HUES64 (cell line): ENCODE results near the gene KIF3A.
"Not testable (repeated sequence)": the region's sequence is repeated elsewhere in the genome, so short reads cannot be mapped to it uniquely, and the experiment has no call there.

Experiments
- H3K27ac ChIP-seq: 2 replicates; pipeline ENCODE4 v1.7.0; 2013; ENCODE audit warnings: low read depth, low read length, inconsistent platforms
- H3K27me3 ChIP-seq: 2 replicates; pipeline ENCODE4 v1.6.1; 2013; ENCODE audit warnings: mild to moderate bottlenecking, low read length; ENCODE audit not compliant: insufficient read depth
- H3K36me3 ChIP-seq: 2 replicates; pipeline ENCODE4 v1.6.1; 2013; ENCODE audit warnings: mild to moderate bottlenecking, low read length; ENCODE audit not compliant: insufficient read depth
- H3K4me1 ChIP-seq: 2 replicates; pipeline ENCODE4 v1.6.1; 2013; ENCODE audit warnings: mild to moderate bottlenecking, low read length, moderate library complexity; ENCODE audit not compliant: insufficient read depth
- H3K4me3 ChIP-seq: 2 replicates; pipeline ENCODE4 v1.5.1; 2013; ENCODE audit warnings: mild to moderate bottlenecking, low read length, moderate library complexity
- H3K9ac ChIP-seq: 2 replicates; pipeline ENCODE4 v1.6.1; 2013; ENCODE audit warnings: mild to moderate bottlenecking, low read depth, low read length
- H3K9me3 ChIP-seq: 2 replicates; pipeline ENCODE4 v1.6.1; 2013; ENCODE audit warnings: low read depth, low read length; ENCODE audit not compliant: insufficient read depth
- WGBS: fragments of 150-250, 120-280 bp; methylation state at CpG from one replicate; pipeline ENCODE4 v1.1.7; 2013; ENCODE audit warnings: missing lambda C conversion rate; 5-methylcytosine and 5-hydroxymethylcytosine counted together

The KIF3A gene

DNA sequence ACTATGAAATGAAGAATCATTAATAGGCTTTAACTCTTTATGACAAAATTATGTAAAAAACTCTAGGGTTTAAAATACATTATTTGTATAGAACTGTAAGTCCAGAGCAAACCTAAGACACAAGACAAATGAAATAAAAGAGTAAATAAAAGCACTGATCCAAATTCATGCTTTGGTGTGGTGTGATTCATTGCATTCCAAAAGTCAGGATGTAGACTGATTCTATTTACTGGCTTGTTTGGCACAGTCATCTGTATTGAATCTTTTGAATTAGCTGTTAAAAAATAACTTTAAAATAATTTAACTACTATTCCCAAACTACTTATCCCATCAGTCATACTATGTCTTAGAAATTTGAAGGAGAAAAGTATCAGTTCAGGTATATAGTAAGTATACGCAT is 32.5 kb downstream of the KIF3A start:
- H3K27me3 ChIP-seq = no peaks in the 10 kb centered on the region
- no peaks in the 10 kb centered on the region for H3K9me3 ChIP-seq
- WGBS = no CpG with 5 or more reads among the region's 1 CpG
- no peaks in the 10 kb centered on the region for H3K4me1 ChIP-seq
- peaks cover 24% of the 10 kb centered on the region for H3K36me3 ChIP-seq
- no peak overlapping the region for H3K9ac ChIP-seq
- H3K27ac ChIP-seq = no peak overlapping the region
- H3K4me3 ChIP-seq = no peak overlapping the region

DNA sequence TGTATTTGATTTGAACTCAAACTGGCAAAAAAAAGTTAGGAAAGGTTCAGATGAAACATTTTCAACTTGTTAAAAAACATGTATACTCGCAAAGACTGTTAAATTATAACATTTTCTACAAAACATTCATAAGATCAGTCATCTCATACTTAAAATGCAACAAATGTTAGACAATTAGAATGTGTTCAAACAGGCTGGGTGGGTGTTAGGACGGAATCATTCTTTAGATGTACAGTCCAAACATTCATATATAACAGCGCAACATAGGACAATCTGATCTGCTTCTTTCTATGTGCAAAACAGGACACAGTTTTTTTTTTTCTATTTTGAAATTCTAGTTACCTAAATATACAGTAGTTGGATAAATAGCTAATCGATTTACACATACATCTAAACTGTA is 41.4 kb downstream of the KIF3A start:
- H3K27ac ChIP-seq = no peak overlapping the region
- WGBS = 100% methylated on average over 2 of the region's 4 CpGs
- H3K4me1 ChIP-seq = no peaks in the 10 kb centered on the region
- no peaks in the 10 kb centered on the region for H3K27me3 ChIP-seq
- no peak overlapping the region for H3K9ac ChIP-seq
- no peak overlapping the region for H3K4me3 ChIP-seq
- peaks cover 29% of the 10 kb centered on the region for H3K36me3 ChIP-seq
- H3K9me3 ChIP-seq = no peaks in the 10 kb centered on the region

DNA sequence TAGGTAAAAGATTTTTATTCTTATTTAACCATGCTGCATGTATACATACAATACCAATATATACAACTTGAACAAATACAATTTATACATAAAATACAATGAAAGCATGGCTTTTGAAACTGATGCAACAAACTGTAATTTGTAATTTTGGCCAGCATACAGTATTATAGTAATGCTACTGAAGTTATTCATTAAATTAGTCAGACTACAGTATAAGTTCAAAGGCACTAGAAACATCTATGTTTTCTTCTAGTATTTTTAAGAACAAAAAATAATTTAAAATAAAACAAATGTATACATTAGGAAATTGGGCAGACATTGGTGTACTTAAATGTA is 44.7 kb downstream of the KIF3A start:
- Histone ChIP-seq H3K9ac (no peak overlapping the region), H3K9me3 (no peaks in the 10 kb centered on the region), H3K27ac (no peak overlapping the region), H3K4me3 (no peak overlapping the region), H3K4me1 (no peaks in the 10 kb centered on the region), H3K36me3 (peaks cover 8% of the 10 kb centered on the region; the same call in 1 of the 2 replicates), H3K27me3 (no peaks in the 10 kb centered on the region)

DNA sequence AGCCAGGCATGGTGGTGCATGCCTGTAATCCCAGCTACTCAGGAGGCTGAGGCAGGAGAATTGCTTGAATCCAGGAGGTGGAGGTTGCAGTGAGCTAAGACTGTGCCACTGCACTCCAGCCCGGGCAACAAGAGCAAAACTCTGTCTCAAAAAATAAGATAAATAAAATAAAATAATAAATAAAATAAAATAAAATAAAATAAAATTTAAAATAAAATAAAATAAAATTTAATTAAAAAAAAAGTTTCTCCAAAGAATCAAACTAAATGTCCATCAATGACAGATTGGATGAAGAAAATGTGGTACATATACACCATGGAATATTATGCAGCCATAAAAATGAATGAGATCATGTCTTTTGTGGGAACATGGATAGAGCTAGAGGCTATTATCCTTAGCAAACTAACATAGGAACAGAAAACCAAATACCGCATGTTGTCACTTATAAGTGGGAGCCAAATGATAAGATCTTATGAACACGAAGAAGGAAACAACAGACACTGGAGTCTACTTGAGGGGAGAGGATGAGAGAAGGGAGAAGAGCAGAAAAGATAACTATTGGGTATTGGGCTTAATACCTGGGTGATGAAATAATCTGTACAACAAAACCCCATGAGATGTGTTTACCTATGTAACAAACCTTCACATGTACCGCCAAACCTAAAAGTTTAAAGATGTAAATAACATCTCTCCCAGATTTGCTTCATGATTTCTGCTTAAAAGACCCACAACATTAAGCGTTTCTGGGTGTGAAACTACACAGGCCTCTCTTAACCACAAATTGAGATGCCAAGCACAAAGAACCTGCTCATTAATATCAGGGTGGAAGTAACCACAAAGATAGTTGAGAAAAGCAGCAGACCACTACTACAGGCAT is 45.4 kb downstream of the KIF3A start:
- not testable (repeated sequence) for H3K4me3 ChIP-seq, H3K36me3 ChIP-seq, H3K9me3 ChIP-seq, H3K9ac ChIP-seq, H3K27me3 ChIP-seq, H3K27ac ChIP-seq, H3K4me1 ChIP-seq
- WGBS = 94% methylated on average over 4 of the region's 5 CpGs

DNA sequence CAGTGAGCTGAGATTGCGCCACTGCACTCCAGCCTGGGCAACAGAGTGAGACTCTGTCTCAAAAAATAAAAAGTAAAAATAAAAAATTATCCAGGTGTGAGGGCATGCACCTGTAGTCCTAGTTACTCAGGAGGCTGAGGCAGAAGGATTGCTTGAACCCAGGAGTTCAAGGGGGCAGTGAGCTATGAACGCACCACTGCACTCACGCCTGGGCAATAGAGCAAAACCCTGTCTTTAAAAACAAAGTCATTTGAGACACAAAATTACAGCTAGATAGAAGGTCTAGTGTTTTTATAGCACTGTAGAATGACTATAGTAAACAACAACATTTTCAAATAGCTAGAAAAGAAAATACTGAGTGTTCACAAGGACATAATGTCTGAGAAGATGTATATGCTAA is 47.2 kb downstream of the KIF3A start:
- H3K27ac ChIP-seq = no peak overlapping the region
- H3K4me3 ChIP-seq = no peak overlapping the region
- WGBS = 96% methylated on average over 3 of the region's 3 CpGs
- H3K9ac ChIP-seq = no peak overlapping the region
- no peaks in the 10 kb centered on the region for H3K9me3 ChIP-seq
- no peaks in the 10 kb centered on the region for H3K4me1 ChIP-seq
- H3K27me3 ChIP-seq = no peaks in the 10 kb centered on the region
- H3K36me3 ChIP-seq = no peaks in the 10 kb centered on the region

DNA sequence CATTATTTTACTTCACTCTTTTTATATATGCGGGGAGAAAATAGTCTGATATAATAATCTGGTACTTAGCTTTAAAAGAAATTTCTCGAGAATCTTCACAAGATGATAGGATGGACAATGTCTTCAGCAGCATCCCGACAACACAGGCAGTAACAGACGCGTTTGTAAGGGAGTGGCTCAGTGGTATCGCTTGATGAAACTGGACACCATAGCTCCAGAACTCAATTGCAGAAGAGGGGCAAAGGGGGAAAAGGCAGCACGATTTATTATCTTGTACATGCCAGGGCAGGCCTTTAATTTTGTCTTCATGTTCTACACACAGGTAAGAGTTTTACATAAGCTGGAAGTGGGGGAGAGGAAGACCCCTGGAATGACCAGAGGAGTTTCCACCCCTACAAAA is 47.8 kb downstream of the KIF3A start:
- H3K27me3 ChIP-seq = no peaks in the 10 kb centered on the region
- H3K9me3 ChIP-seq = no peaks in the 10 kb centered on the region
- no peak overlapping the region for H3K9ac ChIP-seq
- no peaks in the 10 kb centered on the region for H3K36me3 ChIP-seq
- 93% methylated on average over 7 of the region's 7 CpGs for WGBS
- no peaks in the 10 kb centered on the region for H3K4me1 ChIP-seq
- no peak overlapping the region for H3K27ac ChIP-seq
- H3K4me3 ChIP-seq = no peak overlapping the region

DNA sequence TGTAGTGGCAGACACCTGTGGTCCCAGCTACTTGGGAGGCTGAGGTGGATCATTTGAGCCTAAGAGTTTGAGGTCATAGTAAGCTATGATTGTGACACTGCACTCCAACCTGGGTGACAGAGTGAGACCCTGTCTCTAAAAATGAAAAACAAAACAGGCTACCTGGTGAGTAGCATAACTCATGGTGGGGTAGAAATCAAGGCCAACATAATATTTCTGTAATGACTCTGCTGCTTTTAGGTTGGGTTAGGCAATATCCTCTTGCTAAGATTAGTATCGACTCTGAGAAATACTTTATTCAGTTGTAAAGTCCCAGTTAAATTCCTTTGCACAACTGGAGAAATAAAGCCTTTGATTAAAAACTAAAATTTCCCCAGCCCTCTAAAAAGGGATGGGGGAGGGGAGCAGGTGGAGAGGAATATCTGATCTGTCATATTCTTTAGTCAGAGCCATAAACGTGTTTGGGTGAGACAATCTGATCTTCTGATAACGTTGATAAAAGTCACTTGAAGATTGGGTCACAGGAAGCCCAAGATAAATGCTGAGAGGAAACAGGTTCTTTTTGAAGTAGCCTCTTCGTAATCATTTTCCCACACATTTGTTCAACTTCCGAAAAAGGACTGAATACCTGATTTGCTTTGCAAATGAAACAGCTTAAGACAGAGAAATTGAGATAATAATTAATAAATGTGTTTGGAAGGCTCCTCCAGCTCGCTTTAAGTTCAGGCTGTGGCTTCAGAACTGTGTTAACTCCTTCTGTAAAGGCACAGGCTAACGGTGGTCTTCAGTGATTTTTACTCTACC is 48.6 kb downstream of the KIF3A start:
- no peaks in the 10 kb centered on the region for H3K27me3 ChIP-seq
- H3K4me1 ChIP-seq = no peaks in the 10 kb centered on the region
- no peak overlapping the region for H3K4me3 ChIP-seq
- whole genome bisulfite sequencing = 87% methylated on average over 7 of the region's 7 CpGs
- no peak overlapping the region for H3K27ac ChIP-seq
- H3K36me3 ChIP-seq = no peaks in the 10 kb centered on the region
- H3K9me3 ChIP-seq = no peaks in the 10 kb centered on the region
- H3K9ac ChIP-seq = no peak overlapping the region

DNA sequence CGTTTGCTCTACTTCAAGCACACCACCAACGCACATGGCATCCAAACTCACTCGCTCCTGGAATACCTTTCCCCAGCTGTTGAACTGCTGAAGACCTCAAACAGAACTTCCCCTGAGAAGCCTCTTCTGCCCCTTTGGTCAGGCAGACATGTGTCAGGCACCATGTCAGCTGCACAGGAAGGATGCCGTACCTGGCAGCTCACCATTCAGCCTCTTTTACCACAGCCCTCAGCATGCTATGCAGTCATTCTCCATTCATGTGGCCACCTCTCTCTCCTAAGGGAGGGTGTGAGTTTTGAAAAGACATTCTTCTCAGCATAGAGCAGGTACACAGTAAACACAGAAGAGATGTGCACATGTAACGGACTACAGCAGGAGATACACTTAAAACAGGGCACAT is 49.4 kb downstream of the KIF3A start:
- Histone ChIP-seq H3K27ac (no peak overlapping the region), H3K27me3 (no peaks in the 10 kb centered on the region), H3K9ac (no peak overlapping the region), H3K9me3 (no peaks in the 10 kb centered on the region), H3K36me3 (no peaks in the 10 kb centered on the region), H3K4me3 (no peak overlapping the region), H3K4me1 (no peaks in the 10 kb centered on the region)
- WGBS = 89% methylated on average over 5 of the region's 5 CpGs

DNA sequence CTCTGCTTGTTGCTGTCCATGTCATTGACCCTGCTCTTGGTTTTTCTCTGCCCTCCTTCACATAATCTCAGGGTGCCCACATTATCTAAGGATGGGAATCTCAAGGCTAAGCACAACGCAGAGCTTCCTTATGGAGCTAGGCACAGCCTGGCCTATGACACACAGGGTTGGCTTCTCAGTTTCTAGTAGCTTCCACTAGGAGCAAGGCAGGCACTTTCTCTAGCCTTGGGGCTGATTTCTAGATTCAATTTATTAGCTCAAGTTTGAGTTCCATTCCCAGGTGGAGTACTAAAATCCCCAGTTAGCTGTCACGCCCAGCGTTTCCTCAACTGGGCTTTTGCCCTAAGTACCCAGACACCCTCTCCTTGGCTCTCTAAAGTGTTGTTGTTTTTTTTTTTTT is 51.2 kb downstream of the KIF3A start:
- H3K9me3 ChIP-seq = no peaks in the 10 kb centered on the region
- H3K27ac ChIP-seq = no peak overlapping the region
- H3K36me3 ChIP-seq = no peaks in the 10 kb centered on the region
- no peaks in the 10 kb centered on the region for H3K27me3 ChIP-seq
- 92% methylated on average over 3 of the region's 3 CpGs for WGBS
- no peak overlapping the region for H3K4me3 ChIP-seq
- H3K4me1 ChIP-seq = no peaks in the 10 kb centered on the region
- H3K9ac ChIP-seq = no peak overlapping the region

DNA sequence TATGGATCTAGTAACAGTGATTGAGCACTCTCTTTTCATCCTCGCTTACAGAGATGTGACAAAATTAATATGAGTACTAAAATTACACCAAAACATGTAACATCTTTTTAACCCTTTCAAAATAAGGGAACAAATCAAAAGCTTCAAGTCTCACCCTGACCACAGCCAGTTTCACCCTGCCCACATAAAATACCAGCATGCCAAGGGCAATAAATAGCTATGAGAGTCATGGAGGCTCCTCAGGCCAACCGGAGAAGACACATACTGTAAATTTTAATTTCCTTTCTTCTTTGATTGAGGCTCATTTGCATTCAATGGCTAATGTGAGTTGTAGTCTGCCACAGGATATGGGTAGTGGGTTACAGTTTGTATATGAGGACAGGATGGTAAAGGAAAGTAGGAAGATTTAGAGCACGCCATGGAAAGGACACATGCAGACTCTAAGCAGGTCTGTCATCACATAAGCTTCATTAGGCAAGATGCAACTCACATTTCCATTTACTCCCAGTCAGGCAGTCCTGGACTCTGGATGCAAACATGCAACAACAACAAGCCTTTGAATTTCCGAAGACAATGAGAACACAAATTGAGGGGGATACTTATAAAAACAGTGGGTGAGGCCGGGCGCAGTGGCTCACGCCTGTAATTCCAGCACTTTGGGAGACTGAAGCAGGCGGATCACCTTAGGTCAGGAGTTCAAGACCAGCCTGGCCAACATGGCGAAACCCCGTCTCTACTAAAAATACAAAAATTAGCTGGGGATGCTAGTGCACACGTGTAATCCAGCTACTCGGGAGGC is 52.2 kb downstream of the KIF3A start:
- Histone ChIP-seq H3K4me3 (no peak overlapping the region), H3K4me1 (no peaks in the 10 kb centered on the region), H3K27me3 (no peaks in the 10 kb centered on the region), H3K36me3 (no peaks in the 10 kb centered on the region), H3K27ac (no peak overlapping the region), H3K9me3 (no peaks in the 10 kb centered on the region), H3K9ac (no peak overlapping the region)
- WGBS = 94% methylated on average over 11 of the region's 12 CpGs

DNA sequence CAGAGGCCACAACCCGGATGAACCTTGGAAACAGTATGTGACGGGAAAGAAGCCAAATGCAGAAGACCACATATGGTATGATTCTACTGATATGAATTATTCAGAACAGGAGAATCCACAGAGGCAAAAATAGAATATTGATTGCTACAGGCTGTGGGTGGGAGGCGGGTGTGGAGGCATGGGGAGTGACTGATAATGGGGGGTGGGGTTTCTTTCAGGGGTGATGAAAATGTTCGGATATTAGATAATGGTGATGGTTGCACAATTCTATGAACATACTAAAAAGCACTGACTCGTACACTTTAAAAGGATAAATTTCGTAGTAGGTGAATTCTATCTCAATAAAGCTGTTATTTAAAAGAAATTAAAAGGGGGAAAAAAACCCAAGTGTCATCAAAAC is 52.9 kb downstream of the KIF3A start:
- WGBS = 95% methylated on average over 5 of the region's 6 CpGs
- no peak overlapping the region for H3K27ac ChIP-seq
- H3K27me3 ChIP-seq = no peaks in the 10 kb centered on the region
- H3K36me3 ChIP-seq = no peaks in the 10 kb centered on the region
- no peaks in the 10 kb centered on the region for H3K4me1 ChIP-seq
- no peak overlapping the region for H3K9ac ChIP-seq
- no peak overlapping the region for H3K4me3 ChIP-seq
- H3K9me3 ChIP-seq = no peaks in the 10 kb centered on the region
